CD4-positive, alpha-beta T cell (primary cell): ENCODE results near the gene BAG2. TPM values are rescaled to one million over a fixed set of nuclear protein-coding genes. Genes with fewer than 3 reads are reported as not detected.

Experiments
- ATAC-seq: fragments of 200-7000 bp; cut with Tn5 transposase; one replicate; pipeline ENCODE4 v1.10.0; 2022; ENCODE audit warnings: mild to moderate bottlenecking; ENCODE audit not compliant: poor library complexity
- CTCF ChIA-PET: fragments of 350-600 bp; sonication (Branson Sonifier 250); formaldehyde crosslinking; loops from one replicate; lab custom pipeline; 2021; ENCODE audit warnings: antibody characterized with exemption, inconsistent platforms; lab: Charles Lee
- POLR2A ChIA-PET: fragments of 350-600 bp; sonication (Branson Sonifier 250); formaldehyde crosslinking; loops from one replicate; lab custom pipeline; 2021; ENCODE audit warnings: antibody characterized with exemption, inconsistent platforms; lab: Charles Lee
- DNase-seq, 14 experiments: peaks; one replicate each; pipeline ENCODE4 v3.0.0-alpha.2; 2013 to 2020; ENCODE audit warnings: mixed read lengths in 2 of 14
- H3K27ac ChIP-seq, 2 donors: one replicate each; pipeline versions ENCODE4 v1.5.1 to v1.7.0; 2013; ENCODE audit warnings: low read length in 2 of 2, low read depth in 1 of 2, mild to moderate bottlenecking in 1 of 2
- H3K27me3 ChIP-seq, 2 experiments: 1 replicate in 1 of 2; 2 replicates in 1 of 2; pipeline versions ENCODE4 v1.6.1 to v1.7.0; 2013; ENCODE audit warnings: low read length in 2 of 2, control low read depth in 1 of 2, mild to moderate bottlenecking in 1 of 2, moderate library complexity in 1 of 2; ENCODE audit not compliant: insufficient read depth in 2 of 2, control insufficient read depth in 1 of 2
- H3K36me3 ChIP-seq: one replicate; pipeline ENCODE4 v1.6.1; 2013; ENCODE audit warnings: low read length, control low read depth; ENCODE audit not compliant: insufficient read depth
- H3K4me1 ChIP-seq: one replicate; pipeline ENCODE4 v1.6.1; 2013; ENCODE audit warnings: low read length, control low read depth; ENCODE audit not compliant: insufficient read depth
- H3K4me3 ChIP-seq: one replicate; pipeline ENCODE4 v1.5.1; 2013; ENCODE audit warnings: mild to moderate bottlenecking, low read length, moderate library complexity
- H3K9me3 ChIP-seq, 2 experiments: 1 replicate in 1 of 2; 2 replicates in 1 of 2; pipeline versions ENCODE4 v1.6.1 to v1.7.0; 2013; ENCODE audit warnings: low read length in 2 of 2, mild to moderate bottlenecking in 2 of 2, control low read depth in 1 of 2, moderate library complexity in 1 of 2; ENCODE audit not compliant: control insufficient read depth in 1 of 2, insufficient read depth in 1 of 2
- H3K27ac Mint-ChIP-seq: one replicate; pipeline ENCODE4 v1.8.0; 2020; ENCODE audit warnings: mixed read lengths
- H3K27me3 Mint-ChIP-seq: one replicate; pipeline ENCODE4 v1.8.0; 2021; ENCODE audit warnings: mixed read lengths
- H3K36me3 Mint-ChIP-seq: one replicate; pipeline ENCODE4 v1.8.0; 2021; ENCODE audit warnings: low read depth, mixed read lengths
- H3K4me1 Mint-ChIP-seq: one replicate; pipeline ENCODE4 v1.8.0; 2021; ENCODE audit warnings: low read depth, mixed read lengths
- H3K4me3 Mint-ChIP-seq: one replicate; pipeline ENCODE4 v1.8.0; 2020; ENCODE audit warnings: mild to moderate bottlenecking, mixed read lengths
- H3K9me3 Mint-ChIP-seq: one replicate; pipeline ENCODE4 v1.8.0; 2020; ENCODE audit warnings: mixed read lengths
- CTCF ChIP-seq: fragments of 200-600 bp; IDR thresholded peaks from one replicate; pipeline ENCODE4 v1.8.0; 2022; ENCODE audit warnings: antibody characterized with exemption, mild to moderate bottlenecking
- intact Hi-C, 2 experiments: fragments of 100-400 bp; cut with DNase I in 1 of 2; cut with micrococcal nuclease in 1 of 2; formaldehyde crosslinking; loops; one replicate each; pipeline versions ENCODE4 v1.15.1 to v1.9.0; 2023 to 2025; cut with DNase I, micrococcal nuclease
- total RNA-seq, 174 experiments: library from RNA in 2 of 174; stranded (reverse) in 2 of 174; gene quantifications; one replicate each; pipeline ENCODE4 v1.2.3 and lab custom pipeline; 2021 to 2026

The BAG2 gene
- total RNA-seq, 2 experiments from 2014 or later, result 5.4 to 5.6 TPM

- Histone ChIP-seq H3K9me3 (no peaks in the 10 kb centered on the region), H3K27me3 (no peaks in the 10 kb centered on the region), H3K36me3 (peaks cover 44% of the 10 kb centered on the region), H3K27ac (no peak overlapping the region), H3K4me1 (no peaks in the 10 kb centered on the region), H3K4me3 (no peak overlapping the region)
- ATAC-seq (no peak), DNase-seq (peak in 1 of 14 experiments; percentile 9)
- Mint-ChIP-seq H3K27ac (no peak overlapping the region), H3K4me1 (no peaks in the 10 kb centered on the region), H3K27me3 (no peaks in the 10 kb centered on the region), H3K36me3 (peaks cover 83% of the 10 kb centered on the region), H3K9me3 (no peaks in the 10 kb centered on the region), H3K4me3 (no peak overlapping the region)
- ChIA-PET CTCF (no interaction called here), POLR2A (no interaction called here)
- TF ChIP-seq CTCF, result no peak
- intact Hi-C loops, result no loop called here
These were observed 34.8 kb upstream of the BAG2 start for GRCh38 chr6:57137350-57137749.

- ATAC-seq (no peak), DNase-seq (peak in 1 of 14 experiments; percentile 4)
- Mint-ChIP-seq H3K4me3 (no peak overlapping the region), H3K27me3 (no peaks in the 10 kb centered on the region), H3K9me3 (no peaks in the 10 kb centered on the region), H3K27ac (no peak overlapping the region), H3K36me3 (peaks cover 84% of the 10 kb centered on the region), H3K4me1 (no peaks in the 10 kb centered on the region)
- no peak overlapping the region for H3K27ac ChIP-seq
- H3K36me3 ChIP-seq, result peaks cover 51% of the 10 kb centered on the region
- H3K4me1 ChIP-seq, result no peaks in the 10 kb centered on the region
- H3K9me3 ChIP-seq, result no peaks in the 10 kb centered on the region
- CTCF ChIA-PET, result interaction anchor here (0.7 kb wide), 1 partner anchor 274 kb away, joined by 3 read pairs; no protein-coding TSS in a partner anchor
- no peak for TF ChIP-seq CTCF
- no peaks in the 10 kb centered on the region for H3K27me3 ChIP-seq
- intact Hi-C loops, result no loop called here
- POLR2A ChIA-PET, result no interaction called here
- no peak overlapping the region for H3K4me3 ChIP-seq
These were observed 34.1 kb upstream of the BAG2 start for GRCh38 chr6:57138026-57138425.

GRCh38 chr6:57141451-57142177 lies 30.5 kb upstream of the BAG2 start:
- Mint-ChIP-seq H3K4me1 (no peaks in the 10 kb centered on the region), H3K9me3 (no peaks in the 10 kb centered on the region), H3K27me3 (no peaks in the 10 kb centered on the region), H3K4me3 (no peak overlapping the region), H3K36me3 (peaks cover 87% of the 10 kb centered on the region), H3K27ac (no peak overlapping the region)
- TF ChIP-seq CTCF, result no peak
- H3K9me3 ChIP-seq, result no peaks in the 10 kb centered on the region
- H3K36me3 ChIP-seq, result peaks cover 34% of the 10 kb centered on the region
- H3K4me3 ChIP-seq, result no peak overlapping the region
- CTCF ChIA-PET, result interaction anchor here (1.0 kb wide), 1 partner anchor 8 kb away, joined by 3 read pairs; no protein-coding TSS in a partner anchor
- POLR2A ChIA-PET, result interaction anchor here (0.6 kb wide), 1 partner anchor 9 kb away, joined by 3 read pairs; no protein-coding TSS in a partner anchor
- DNase-seq (no peak), ATAC-seq (no peak)
- no peaks in the 10 kb centered on the region for H3K4me1 ChIP-seq
- no peaks in the 10 kb centered on the region for H3K27me3 ChIP-seq
- H3K27ac ChIP-seq, result no peak overlapping the region
- intact Hi-C loops, result no loop called here
